IMR-90 (cell line): ENCODE measurements around the gene PTGS1. TPM values are rescaled to one million over a fixed set of nuclear protein-coding genes. Genes with fewer than 3 reads are reported as not detected.

Source experiments
- ATAC-seq: fragments of 200-7000 bp; cut with Tn5 transposase; 2 replicates; pipeline ENCODE4 v1.9.1; 2020; ENCODE audit warnings: low read depth, mild to moderate bottlenecking, moderate library complexity
- BruUV-seq: library from RNA; stranded (reverse); fragments of 400-500 nt; replicated peaks from 2 replicates; lab custom pipeline; 2021; lab: Mats Ljungman, UMichigan
- CTCF ChIA-PET: fragments of 300-600 bp; formaldehyde crosslinking; extraction: SDS; loops from one replicate; lab custom pipeline; 2021; ENCODE audit warnings: antibody characterized with exemption; lab: Yijun Ruan, JAX
- POLR2A ChIA-PET: fragments of 300-600 bp; sonication (Branson Sonifier 250); formaldehyde crosslinking; loops from one replicate; lab custom pipeline; 2022; ENCODE audit warnings: antibody characterized with exemption; ENCODE audit not compliant: unreplicated experiment; lab: Charles Lee
- DNase-seq: peaks from one replicate; pipeline ENCODE4 v3.0.0; 2013
- H2AFZ ChIP-seq: replicated peaks from 2 replicates; pipeline ENCODE3; 2013; ENCODE audit warnings: low read length, mild to moderate bottlenecking; ENCODE audit not compliant: poor library complexity
- H2AK5ac ChIP-seq: 2 replicates; pipeline ENCODE4 v1.6.1; 2013; ENCODE audit warnings: low read depth, low read length, inconsistent platforms
- H2AK9ac ChIP-seq: replicated peaks from 2 replicates; pipeline ENCODE3; 2013; ENCODE audit warnings: mild to moderate bottlenecking, low read depth, low read length, moderate library complexity; ENCODE audit not compliant: poor library complexity
- H2BK120ac ChIP-seq: 2 replicates; pipeline ENCODE4 v1.6.1; 2013; ENCODE audit warnings: low read depth, low read length, inconsistent platforms
- H2BK15ac ChIP-seq: 3 replicates; pipeline ENCODE4 v1.6.1; 2013; ENCODE audit warnings: low read depth, low read length, inconsistent platforms
- H2BK20ac ChIP-seq: 2 replicates; pipeline ENCODE4 v1.6.1; 2013; ENCODE audit warnings: low read depth, mild to moderate bottlenecking, inconsistent platforms, low read length, moderate library complexity
- H2BK5ac ChIP-seq: 2 replicates; pipeline ENCODE4 v1.6.1; 2013; ENCODE audit warnings: mild to moderate bottlenecking, low read depth, low read length, inconsistent platforms; ENCODE audit not compliant: poor library complexity, severe bottlenecking
- H3K14ac ChIP-seq: replicated peaks from 2 replicates; pipeline ENCODE4 v1.6.1; 2013; ENCODE audit warnings: low read depth, low read length, inconsistent platforms
- H3K18ac ChIP-seq: 2 replicates; pipeline ENCODE4 v1.6.1; 2013; ENCODE audit warnings: low read depth, low read length, control low read depth
- H3K23ac ChIP-seq: 2 replicates; pipeline ENCODE4 v1.6.1; 2013; ENCODE audit warnings: low read depth, low read length, inconsistent platforms
- H3K27ac ChIP-seq: 2 replicates; pipeline ENCODE4 v1.5.1; 2013; ENCODE audit warnings: mild to moderate bottlenecking, control low read depth, low read length; ENCODE audit not compliant: insufficient read depth
- H3K27me3 ChIP-seq: 2 replicates; pipeline ENCODE4 v1.6.1; 2013; ENCODE audit warnings: low read length; ENCODE audit not compliant: control insufficient read depth, insufficient read depth
- H3K36me3 ChIP-seq: 2 replicates; pipeline ENCODE4 v1.6.1; 2013; ENCODE audit warnings: low read length, mixed read lengths; ENCODE audit not compliant: control insufficient read depth, insufficient read depth
- H3K4ac ChIP-seq: 2 replicates; pipeline ENCODE4 v1.6.1; 2013; ENCODE audit warnings: low read depth, low read length, inconsistent platforms
- H3K4me1 ChIP-seq: 2 replicates; pipeline ENCODE4 v1.6.1; 2013; ENCODE audit warnings: low read length, mixed read lengths; ENCODE audit not compliant: control insufficient read depth, insufficient read depth
- H3K4me2 ChIP-seq: 2 replicates; pipeline ENCODE4 v1.6.1; 2013; ENCODE audit warnings: low read depth, mild to moderate bottlenecking, control low read depth, low read length, moderate library complexity
- H3K4me3 ChIP-seq: 2 replicates; pipeline ENCODE4 v1.5.1; 2013; ENCODE audit warnings: low read depth, mild to moderate bottlenecking, control low read depth, low read length, moderate library complexity; ENCODE audit not compliant: insufficient read depth
- H3K56ac ChIP-seq: 2 replicates; pipeline ENCODE4 v1.6.1; 2013; ENCODE audit warnings: low read length, inconsistent platforms; ENCODE audit not compliant: insufficient read depth; ENCODE audit errors: extremely low read depth
- H3K79me1 ChIP-seq, 2 experiments: 2 replicates each; pipeline ENCODE4 v1.6.1; 2013; ENCODE audit warnings: low read length in 2 of 2, inconsistent platforms in 1 of 2, low read depth in 1 of 2
- H3K9ac ChIP-seq: 2 replicates; pipeline ENCODE4 v1.6.1; 2013; ENCODE audit warnings: low read depth, low read length, control low read depth
- H3K9me1 ChIP-seq: 2 replicates; pipeline ENCODE4 v1.6.1; 2013; ENCODE audit warnings: low read length, inconsistent platforms; ENCODE audit not compliant: insufficient read depth
- H3K9me3 ChIP-seq: 2 replicates; pipeline ENCODE4 v1.6.1; 2013; ENCODE audit warnings: low read length; ENCODE audit not compliant: control insufficient read depth, insufficient read depth
- H4K20me1 ChIP-seq: 2 replicates; pipeline ENCODE4 v1.6.1; 2013; ENCODE audit warnings: low read length, inconsistent platforms; ENCODE audit not compliant: insufficient read depth
- H4K5ac ChIP-seq: 2 replicates; pipeline ENCODE4 v1.6.1; 2013; ENCODE audit warnings: mild to moderate bottlenecking, low read depth, low read length, control low read depth
- H4K8ac ChIP-seq, 2 experiments: 2 replicates each; pipeline ENCODE4 v1.6.1; 2013; ENCODE audit warnings: low read depth in 2 of 2, low read length in 2 of 2, control low read depth in 1 of 2, inconsistent platforms in 1 of 2
- H4K91ac ChIP-seq: 2 replicates; pipeline ENCODE4 v1.6.1; 2013; ENCODE audit warnings: low read depth, low read length, inconsistent platforms; ENCODE audit not compliant: insufficient read depth
- BHLHE40 ChIP-seq: fragments of 150-350 bp; IDR thresholded peaks from 2 replicates; pipeline ENCODE4 v1.6.1; 2016; ENCODE audit warnings: mild to moderate bottlenecking, low read depth, low read length
- CHD1 ChIP-seq: IDR thresholded peaks from 2 replicates; pipeline ENCODE4 v1.6.1; 2012; ENCODE audit warnings: low read depth, low read length, improper control_type of control experiment
- CTCF ChIP-seq: conservative IDR thresholded peaks from 2 replicates; pipeline ENCODE4 v1.5.1; 2012; ENCODE audit warnings: mild to moderate bottlenecking, low read depth, low read length, improper control_type of control experiment
- ELK1 ChIP-seq: fragments of 150-350 bp; IDR thresholded peaks from 2 replicates; pipeline ENCODE4 v1.6.1; 2016; ENCODE audit warnings: low read depth, mild to moderate bottlenecking, low read length, moderate library complexity, borderline replicate concordance
- FOS ChIP-seq: fragments of 150-350 bp; IDR thresholded peaks from 2 replicates; pipeline ENCODE4 v1.6.1; 2016; ENCODE audit warnings: low read depth, low read length
- MXI1 ChIP-seq: IDR thresholded peaks from 2 replicates; pipeline ENCODE4 v1.6.1; 2012; ENCODE audit warnings: low read depth, mild to moderate bottlenecking, low read length, moderate library complexity, borderline replicate concordance
- NFE2L2 ChIP-seq: fragments of 150-350 bp; IDR thresholded peaks from 2 replicates; pipeline ENCODE4 v1.6.1; 2016; ENCODE audit warnings: low read depth, mild to moderate bottlenecking, low read length
- RAD21 ChIP-seq: IDR thresholded peaks from 2 replicates; pipeline ENCODE4 v1.6.1; 2012; ENCODE audit warnings: low read length, improper control_type of control experiment
- RCOR1 ChIP-seq: IDR thresholded peaks from 2 replicates; pipeline ENCODE4 v1.6.1; 2012; ENCODE audit warnings: mild to moderate bottlenecking, low read length, improper control_type of control experiment; ENCODE audit not compliant: insufficient replicate concordance
- SMC3 ChIP-seq: fragments of 150-350 bp; IDR thresholded peaks from 2 replicates; pipeline ENCODE4 v1.6.1; 2016; ENCODE audit warnings: low read depth, mild to moderate bottlenecking, antibody characterized with exemption, low read length, moderate library complexity
- USF2 ChIP-seq: fragments of 150-350 bp; IDR thresholded peaks from 2 replicates; pipeline ENCODE4 v1.6.1; 2017; ENCODE audit warnings: mild to moderate bottlenecking, antibody characterized with exemption, low read length, low read depth
- WGBS, 2 experiments: methylation state at CpG; one replicate each; pipeline versions ENCODE4 v1.1.5 to v1.1.7; 2013; ENCODE audit warnings: missing lambda C conversion rate in 2 of 2; ENCODE audit not compliant: insufficient read length in 1 of 2; ENCODE audit errors: extremely low coverage in 2 of 2; 5-methylcytosine and 5-hydroxymethylcytosine counted together
- dilution Hi-C: fragments of 300-500 bp; cut with HindIII; formaldehyde crosslinking; loops from one replicate; pipeline ENCODE4 v1.14.3; 2018; ENCODE audit warnings: low sequenced_read_pairs; ENCODE audit not compliant: unreplicated experiment
- in situ Hi-C: fragments of 300-500 bp; cut with MboI; formaldehyde crosslinking; loops from 3 replicates; pipeline ENCODE4 v1.14.3; 2019; ENCODE audit warnings: low sequenced_read_pairs, inconsistent platforms, mixed read lengths
- intact Hi-C: fragments of 100-400 bp; cut with micrococcal nuclease; formaldehyde crosslinking; loops from 2 replicates; pipeline ENCODE4 v1.10.0; 2022
- polyA plus RNA-seq, 3 experiments: library from polyadenylated mRNA; depleted of rRNA; stranded (reverse); fragments of >200 nt; gene quantifications; 2 replicates each; pipeline ENCODE4 v1.2.3, GENCODE V29; 2012; ENCODE audit warnings: low replicate concordance in 1 of 3
- total RNA-seq: library from RNA; depleted of rRNA; stranded (reverse); fragments of >200 nt; gene quantifications from 2 replicates; pipeline ENCODE4 v1.2.3, GENCODE V29; 2012

Gene PTGS1
- total and polyA plus RNA-seq, 2 of the 4 experiments (the other 2 are of a cell fraction), result 24.7 to 38.3 TPM

- Histone ChIP-seq H4K20me1 (no peaks in the 10 kb centered on the region), H3K23ac (no peak overlapping the region), H3K4ac (no peak overlapping the region; the same call in 1 of the 2 replicates), H2AK9ac (no peak overlapping the region), H3K9me1 (peaks cover 45% of the 10 kb centered on the region), H3K14ac (no peak overlapping the region), H4K8ac (no peak overlapping the region), H3K36me3 (peaks cover 46% of the 10 kb centered on the region), H3K79me1 (peaks cover 14 to 69% of the 10 kb centered on the region in 2 experiments; a peak in 3 of 4 replicates), H3K56ac (no peak overlapping the region), H3K9me3 (peaks cover 3% of the 10 kb centered on the region; the same call in 1 of the 2 replicates), H3K27ac (no peak overlapping the region), H3K18ac (no peak overlapping the region), H3K4me2 (no peak overlapping the region), H2BK20ac (no peak overlapping the region), H3K4me1 (peaks cover 48% of the 10 kb centered on the region), H2AK5ac (peak overlapping the region; percentile 64; the same call in 1 of the 2 replicates), H3K4me3 (no peak overlapping the region), H2BK15ac (no peak overlapping the region), H3K9ac (no peak overlapping the region), H2AFZ (no peak overlapping the region), H2BK120ac (0 out of 2 replicates have a peak overlapping the region, but pooled peaks have one; percentile 27), H3K27me3 (no peaks in the 10 kb centered on the region), H4K5ac (no peak overlapping the region), H2BK5ac (no peak overlapping the region), H4K91ac (no peak overlapping the region)
- BruUV-seq, result no TSS peak
- TF ChIP-seq USF2 (no peak), SMC3 (no peak), NFE2L2 (no peak), MXI1 (no peak), FOS (no peak), CHD1 (no peak), BHLHE40 (no peak), RCOR1 (no peak), CTCF (peak; percentile 28), RAD21 (peak; percentile 29; the same call in 1 of the 2 replicates), ELK1 (no peak)
- CTCF ChIA-PET, result interaction anchor here (1.0 kb wide), 1 partner anchor 17 kb away, joined by 3 read pairs; no protein-coding TSS in a partner anchor
- ATAC-seq, result no peak
- WGBS, 2 experiments, result no CpG with 5 or more reads among the region's 1 CpG
- no peak for DNase-seq
- in situ Hi-C loops (loop anchor here (10.0 kb wide), 1 partner anchor 435 kb away; no protein-coding TSS in a partner anchor), intact Hi-C loops (no loop called here), dilution Hi-C loops (no loop called here)
- POLR2A ChIA-PET, result no interaction called here
Measured at GRCh38 chr9:122379340-122379739, 8.5 kb downstream of the PTGS1 start.
